A549 treated with AZD2906 at 1 μM for 4 hours (cell line): ENCODE measurements around the gene HAUS5. TPM values are rescaled to one million over a fixed set of nuclear protein-coding genes. Genes with fewer than 3 reads are reported as not detected.

Experiments used
- total RNA-seq: library from RNA; stranded (reverse); fragments of 200-300 nt; extraction: Qiagen RNA extraction; gene quantifications from 5 replicates; pipeline ENCODE4 v1.2.3, GENCODE V29; 2022

HAUS5 gene
- 11.1 to 17.3 TPM (median 14.6 TPM) in 5 replicates for total RNA-seq

GRCh38 chr19:35612559-35613321, at the start of gene HAUS5:
TSS of gene HAUS5 (plus strand) at chr19:35612735. CDS start at chr19:35612795, 60 bp downstream.

DNA sequence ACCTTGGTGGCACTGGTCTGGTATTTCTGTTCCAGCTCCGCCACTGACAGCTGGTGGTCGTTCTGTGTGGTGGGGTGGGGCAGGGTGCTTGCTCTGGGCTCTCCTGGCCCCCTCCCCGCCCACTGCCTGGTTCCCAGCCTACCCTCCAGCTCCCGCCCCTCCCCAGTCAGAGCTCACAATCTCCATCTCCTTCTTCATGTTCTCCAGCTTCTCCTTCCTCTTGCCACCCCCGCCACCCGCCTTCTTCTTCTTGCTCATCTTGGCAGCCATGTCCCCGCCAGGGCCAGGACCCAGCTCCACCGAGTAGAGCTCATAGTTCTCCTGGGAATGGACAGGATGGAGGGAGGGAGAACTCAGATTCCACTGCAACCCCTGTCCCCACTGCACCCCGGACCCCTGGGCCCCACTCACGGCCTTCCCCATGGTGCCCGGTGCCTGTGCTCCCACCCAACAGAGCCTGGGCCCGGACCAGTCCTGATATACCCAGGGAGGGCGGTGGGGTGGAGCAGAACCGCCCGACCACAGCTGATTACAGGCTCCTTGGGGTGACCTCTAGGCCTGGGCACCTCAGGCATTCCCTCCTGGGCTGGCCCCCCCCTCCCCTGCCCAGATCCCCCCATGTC, 49.2 kb upstream of the HAUS5 start, which contains the start of gene ATP4A:
Gene ATP4A, minus strand, starts transcription at position 452 of the 623 bp plus-strand sequence. Its CDS starts 29 bp downstream, at position 423.

GRCh38 chr19:35585848-35586247, 26.7 kb upstream of the HAUS5 start, which contains the start of gene PMIS2:
TSS of gene PMIS2 (plus strand) at chr19:35586173. CDS start at chr19:35586260, 87 bp downstream.

DNA sequence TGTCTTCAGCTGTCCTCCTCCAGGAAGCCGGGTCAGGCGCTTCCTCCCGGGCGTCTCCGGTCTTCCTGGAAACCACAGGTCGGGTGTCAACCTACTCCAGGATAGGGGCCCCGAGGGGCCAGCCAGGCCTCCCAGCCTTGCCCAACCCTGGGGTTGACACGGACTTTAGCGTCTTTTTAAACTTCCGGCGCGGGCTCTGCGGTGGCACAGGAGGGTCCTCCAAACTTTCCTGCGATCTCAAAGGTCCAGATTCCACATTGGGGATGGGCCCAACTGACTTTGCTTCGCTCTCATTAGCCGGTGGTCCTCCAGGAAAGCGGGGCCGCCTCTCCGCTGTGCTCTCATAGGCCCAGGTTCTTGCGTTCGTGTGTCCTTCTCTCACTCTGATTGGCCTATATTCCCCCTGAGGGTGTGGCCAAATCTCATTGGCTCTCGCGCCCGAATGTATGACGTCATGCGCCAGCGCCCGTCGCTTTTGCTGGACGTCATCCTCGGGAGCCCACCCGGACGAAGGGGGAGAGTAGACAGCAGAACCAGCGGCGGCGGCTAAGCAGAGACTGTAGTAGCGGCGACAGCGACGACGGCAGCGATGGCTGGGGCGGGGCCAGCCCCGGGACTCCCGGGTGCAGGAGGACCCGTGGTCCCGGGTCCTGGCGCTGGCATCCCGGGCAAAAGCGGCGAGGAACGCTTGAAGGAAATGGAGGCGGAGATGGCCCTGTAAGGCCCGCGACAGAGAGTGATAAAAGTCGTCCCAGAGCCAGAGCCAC, 16.2 kb downstream of the HAUS5 start, which contains the start of gene RBM42:
Gene RBM42, plus strand, starts transcription at position 472 of the 767 bp plus-strand sequence. Its CDS starts 118 bp downstream, at position 590.

GRCh38 chr19:35641515-35642151, 29.1 kb downstream of the HAUS5 start, which contains the start of gene ETV2:
TSS of gene ETV2 (plus strand) at chr19:35641745. CDS start at chr19:35642461, 716 bp downstream.

GRCh38 chr19:35648017-35648961, 35.8 kb downstream of the HAUS5 start, which contains the start of gene COX6B1:
TSS of gene COX6B1 (plus strand) at chr19:35648323. CDS start at chr19:35651244, 2,921 bp downstream.

GRCh38 chr19:35666251-35666913, 53.8 kb downstream of the HAUS5 start, which contains the start of gene UPK1A:
TSS of gene UPK1A (plus strand) at chr19:35666517. CDS start at chr19:35666813, 296 bp downstream.

Other genes with a start within 250 kb of the HAUS5 start
- gene GPR42, start 241.7 kb upstream of the HAUS5 start, total RNA-seq: 0.03 TPM in 1 of 5 replicates, not detected in the others
- gene FFAR2, start 164.5 kb upstream of the HAUS5 start, total RNA-seq: 0.02 TPM in 1 of 5 replicates, not detected in the others
- gene KRTDAP, start 122.3 kb upstream of the HAUS5 start, total RNA-seq: not detected in 5 replicates
- 34.4 to 41.4 TPM (median 35.8 TPM) in 5 replicates for gene DMKN, start 99.1 kb upstream of the HAUS5 start, total RNA-seq
- gene SBSN, start 84.4 kb upstream of the HAUS5 start, total RNA-seq: 3.5 to 4.0 TPM (median 3.9 TPM) in 5 replicates
- gene GAPDHS, start 79.3 kb upstream of the HAUS5 start, total RNA-seq: 0.08 to 0.14 TPM (median 0.10 TPM) in 5 replicates
- 346 to 443 TPM (median 420 TPM) in 5 replicates for gene TMEM147, start 67.1 kb upstream of the HAUS5 start, total RNA-seq
- 0.06 to 0.14 TPM (median 0.13 TPM) in 4 of 5 replicates, not detected in the other for gene ATP4A, start 49.1 kb upstream of the HAUS5 start, total RNA-seq
- gene PMIS2, start 26.6 kb upstream of the HAUS5 start, total RNA-seq: not detected in 5 replicates
- 150 to 223 TPM (median 210 TPM) in 5 replicates for gene RBM42, start 16.3 kb downstream of the HAUS5 start, total RNA-seq
- 1.7 to 3.4 TPM (median 2.7 TPM) in 5 replicates for gene ETV2, start 29.0 kb downstream of the HAUS5 start, total RNA-seq
- 1,342 to 1,451 TPM (median 1,370 TPM) in 5 replicates for gene COX6B1, start 35.6 kb downstream of the HAUS5 start, total RNA-seq
- 0.55 to 1.1 TPM (median 1.1 TPM) in 5 replicates for gene UPK1A, start 53.8 kb downstream of the HAUS5 start, total RNA-seq
- gene ZBTB32, start 91.8 kb downstream of the HAUS5 start, total RNA-seq: 0.05 TPM in 1 of 5 replicates, not detected in the others
- 49.7 to 60.0 TPM (median 57.9 TPM) in 5 replicates for gene KMT2B, start 105.3 kb downstream of the HAUS5 start, total RNA-seq
- 10.9 to 12.5 TPM (median 11.8 TPM) in 5 replicates for gene IGFLR1, start 129.7 kb downstream of the HAUS5 start, total RNA-seq
- 22.6 to 29.2 TPM (median 25.6 TPM) in 5 replicates for gene U2AF1L4, start 132.7 kb downstream of the HAUS5 start, total RNA-seq
- 266 to 332 TPM (median 283 TPM) in 5 replicates for gene PSENEN, start 132.9 kb downstream of the HAUS5 start, total RNA-seq
- gene LIN37, start 135.8 kb downstream of the HAUS5 start, total RNA-seq: 23.0 to 28.0 TPM (median 24.5 TPM) in 5 replicates
- 0.08 to 0.34 TPM (median 0.24 TPM) in 5 replicates for gene HSPB6, start 144.3 kb downstream of the HAUS5 start, total RNA-seq
- 21.4 to 27.1 TPM (median 26.4 TPM) in 5 replicates for gene PROSER3, start 145.4 kb downstream of the HAUS5 start, total RNA-seq
- gene ARHGAP33, start 162.8 kb downstream of the HAUS5 start, total RNA-seq: 5.4 to 7.6 TPM (median 5.9 TPM) in 5 replicates
- gene PRODH2, start 200.1 kb downstream of the HAUS5 start, total RNA-seq: 0.14 to 0.56 TPM (median 0.23 TPM) in 5 replicates
- gene NPHS1, start 239.8 kb downstream of the HAUS5 start, total RNA-seq: 0.34 to 0.71 TPM (median 0.49 TPM) in 5 replicates
- 0.39 to 0.59 TPM (median 0.44 TPM) in 5 replicates for gene KIRREL2, start 244.2 kb downstream of the HAUS5 start, total RNA-seq